B cell (primary cell): ENCODE data around the gene WNT6. TPM values are rescaled to one million over a fixed set of nuclear protein-coding genes. Genes with fewer than 3 reads are reported as not detected.

Experiments
- ATAC-seq: fragments of 200-7000 bp; cut with Tn5 transposase; one replicate; pipeline ENCODE4 v1.10.0; 2021; ENCODE audit warnings: low read depth, mild to moderate bottlenecking, moderate number of reproducible peaks, moderate library complexity
- CTCF ChIA-PET: fragments of 350-600 bp; sonication (Branson Sonifier 250); formaldehyde crosslinking; loops from one replicate; lab custom pipeline; 2021; ENCODE audit warnings: antibody characterized with exemption, inconsistent platforms; lab: Charles Lee
- POLR2A ChIA-PET: fragments of 350-600 bp; sonication (Branson Sonifier 250); formaldehyde crosslinking; loops from one replicate; lab custom pipeline; 2021; ENCODE audit warnings: antibody characterized with exemption; lab: Charles Lee
- DNase-seq: peaks from one replicate; pipeline ENCODE4 v3.0.0; 2013
- H2AFZ ChIP-seq: 2 replicates; pipeline ENCODE4 v1.6.1; 2012; ENCODE audit warnings: mild to moderate bottlenecking, low read depth, low read length; ENCODE audit not compliant: insufficient read depth, poor library complexity, severe bottlenecking
- H3K27ac ChIP-seq, 2 donors: 1 replicate in 1 of 2; 2 replicates in 1 of 2; pipeline ENCODE4 v1.5.1; 2012 to 2013; ENCODE audit warnings: low read length in 2 of 2, mild to moderate bottlenecking in 2 of 2, moderate library complexity in 1 of 2
- H3K27me3 ChIP-seq, 4 experiments: fragments of 200-600 bp in 1 of 4; sonication (generic) in 1 of 4; replicated peaks in 1 of 4; 1 replicate in 2 of 4; 2 replicates in 2 of 4; pipeline versions ENCODE4 v1.6.1 to v1.7.0; 2013 to 2016; ENCODE audit warnings: low read length in 3 of 4, mild to moderate bottlenecking in 2 of 4, mixed read lengths in 1 of 4, moderate library complexity in 1 of 4; ENCODE audit not compliant: insufficient read depth in 4 of 4, control insufficient read depth in 3 of 4; ENCODE audit errors: control extremely low read depth in 1 of 4
- H3K36me3 ChIP-seq, 2 experiments: replicated peaks in 1 of 2; 1 replicate in 1 of 2; 2 replicates in 1 of 2; pipeline versions ENCODE4 v1.6.1 to v1.7.1; 2013; ENCODE audit warnings: low read length in 1 of 2; ENCODE audit not compliant: insufficient read depth in 2 of 2, control insufficient read depth in 1 of 2; ENCODE audit errors: control extremely low read depth in 1 of 2, extremely low read depth in 1 of 2
- H3K4me1 ChIP-seq, 2 donors: fragments of 200-600 bp in 1 of 2; sonication (generic) in 1 of 2; 1 replicate in 1 of 2; 2 replicates in 1 of 2; pipeline versions ENCODE4 v1.5.1 to v1.6.1; 2013 to 2017; ENCODE audit warnings: low read length in 2 of 2; ENCODE audit not compliant: control insufficient read depth in 2 of 2, insufficient read depth in 2 of 2
- H3K4me2 ChIP-seq: replicated peaks from 2 replicates; pipeline ENCODE3; 2012; ENCODE audit warnings: mild to moderate bottlenecking, low read depth, low read length; ENCODE audit not compliant: poor library complexity, severe bottlenecking
- H3K4me3 ChIP-seq, 5 experiments: fragments of 200-600 bp in 1 of 5; sonication (generic) in 1 of 5; 1 replicate in 3 of 5; 2 replicates in 2 of 5; pipeline versions ENCODE4 v1.5.1 to v1.7.0; 2011 to 2016; ENCODE audit warnings: low read length in 4 of 5, mild to moderate bottlenecking in 4 of 5, low read depth in 2 of 5, control low read depth in 1 of 5, moderate library complexity in 1 of 5; ENCODE audit not compliant: insufficient read depth in 1 of 5; ENCODE audit errors: control extremely low read depth in 1 of 5, extremely low read depth in 1 of 5
- H3K79me2 ChIP-seq: fragments of 200-600 bp; sonication (generic); one replicate; pipeline ENCODE4 v1.6.0; 2016; ENCODE audit warnings: low read length; ENCODE audit not compliant: control insufficient read depth, insufficient read depth
- H3K9ac ChIP-seq: fragments of 200-600 bp; sonication (generic); 2 replicates; pipeline ENCODE4 v1.6.1; 2017; ENCODE audit warnings: mild to moderate bottlenecking, low read length, moderate library complexity
- H3K9me3 ChIP-seq, 3 donors: one replicate each; pipeline versions ENCODE4 v1.6.1 to v1.7.1; 2013; ENCODE audit warnings: low read length in 2 of 3; ENCODE audit not compliant: control insufficient read depth in 2 of 3, insufficient read depth in 1 of 3; ENCODE audit errors: control extremely low read depth in 1 of 3
- H4K20me1 ChIP-seq: 2 replicates; pipeline ENCODE4 v1.6.0; 2012; ENCODE audit warnings: mild to moderate bottlenecking, low read length; ENCODE audit not compliant: insufficient read depth, control insufficient read depth, poor library complexity, severe bottlenecking
- H3K27ac Mint-ChIP-seq: one replicate; pipeline ENCODE4 v1.8.0; 2021; ENCODE audit warnings: mixed read lengths
- H3K27me3 Mint-ChIP-seq: one replicate; pipeline ENCODE4 v1.8.0; 2021; ENCODE audit warnings: mixed read lengths
- H3K4me1 Mint-ChIP-seq: one replicate; pipeline ENCODE4 v1.8.0; 2021; ENCODE audit warnings: mixed read lengths
- H3K4me3 Mint-ChIP-seq: one replicate; pipeline ENCODE4 v1.8.0; 2021; ENCODE audit warnings: mixed read lengths
- H3K9me3 Mint-ChIP-seq: one replicate; pipeline ENCODE4 v1.8.0; 2022; ENCODE audit warnings: mixed read lengths; ENCODE audit not compliant: insufficient read depth
- CTCF ChIP-seq: fragments of 200-600 bp; IDR thresholded peaks from one replicate; pipeline ENCODE4 v1.8.0; 2022; ENCODE audit warnings: antibody characterized with exemption, mild to moderate bottlenecking
- EZH2 ChIP-seq: IDR thresholded peaks from 2 replicates; pipeline ENCODE4 v1.6.1; 2012; ENCODE audit warnings: borderline replicate concordance, low read depth, mild to moderate bottlenecking, moderate library complexity, low read length; ENCODE audit not compliant: insufficient read depth, poor library complexity, severe bottlenecking
- WGBS: methylation state at CpG from one replicate; pipeline ENCODE4 v1.1.5; 2013; ENCODE audit warnings: missing lambda C conversion rate; ENCODE audit not compliant: insufficient coverage; 5-methylcytosine and 5-hydroxymethylcytosine counted together
- intact Hi-C: fragments of 100-400 bp; cut with micrococcal nuclease; formaldehyde crosslinking; loops from one replicate; pipeline ENCODE4 v1.10.0; 2022
- polyA plus RNA-seq: library from polyadenylated mRNA; depleted of rRNA; stranded (reverse); fragments of >200 nt; gene quantifications from 2 replicates; pipeline ENCODE4 v1.2.3, GENCODE V29; 2012
- total RNA-seq, 2 donors: library from RNA; stranded (reverse); fragments of 120-200 nt in 1 of 2; gene quantifications; 1 replicate in 1 of 2; 2 replicates in 1 of 2; pipeline versions ENCODE4 v1.2.3 to v1.2.4, GENCODE V29; 2013 to 2022

Gene WNT6
- total and polyA plus RNA-seq, 2 donors (not counting 1 experiment from before 2014, with no cell fraction given) = 0.84 to 2.0 TPM

- peaks cover 54 to 70% of the 10 kb centered on the region in 2 donors for H3K4me1 ChIP-seq
- ATAC-seq = no peak
- Mint-ChIP-seq H3K27ac (no peak overlapping the region), H3K4me1 (peaks cover 59% of the 10 kb centered on the region), H3K27me3 (peaks cover 13% of the 10 kb centered on the region), H3K9me3 (no peaks in the 10 kb centered on the region), H3K4me3 (no peak overlapping the region)
- H3K27ac ChIP-seq = no peak overlapping the region
- TF ChIP-seq CTCF = no peak
- no peak for TF ChIP-seq EZH2
- peaks cover 0 to 34% (median 14%) of the 10 kb centered on the region in 4 experiments for H3K27me3 ChIP-seq
- H3K36me3 ChIP-seq = no peaks in the 10 kb centered on the region
- DNase-seq = peak; percentile 39
- H3K4me2 ChIP-seq = peak overlapping the region; percentile 24
- intact Hi-C loops = loop anchor here (5.0 to 10.0 kb wide), 2 partner anchors 105 to 163 kb away; partner anchors contain the start of gene TTLL4
- H3K9me3 ChIP-seq = no peaks in the 10 kb centered on the region
- WGBS = 66% methylated on average over 3 of the region's 6 CpGs
- ChIA-PET POLR2A (interaction anchor here (1.4 to 15.0 kb wide), 2 partner anchors 9 to 18 kb away, joined by 3 to 490 read pairs; no protein-coding TSS in a partner anchor), CTCF (interaction anchor here (1.1 to 23.0 kb wide), 16 partner anchors 9 to 604 kb away, joined by 4 to 1627 read pairs (median 7); partner anchors contain the start of genes BCS1L, TTLL4 and ZNF142)
- H4K20me1 ChIP-seq = no peaks in the 10 kb centered on the region
- peaks cover 2% of the 10 kb centered on the region for H3K79me2 ChIP-seq
- no peak overlapping the region for H2AFZ ChIP-seq
- no peak overlapping the region for H3K9ac ChIP-seq
- H3K4me3 ChIP-seq = no peak overlapping the region
Observed at GRCh38 chr2:218877331-218877730, 17.7 kb downstream of the WNT6 start.

GRCh38 chr2:218877891-218878290 is 18.3 kb downstream of the WNT6 start:
- Histone ChIP-seq H3K4me3 (no peak overlapping the region), H3K9me3 (no peaks in the 10 kb centered on the region), H3K27me3 (peaks cover 0 to 28% (median 12%) of the 10 kb centered on the region in 4 experiments), H3K9ac (no peak overlapping the region), H3K4me2 (no peak overlapping the region), H3K36me3 (no peaks in the 10 kb centered on the region), H3K4me1 (peaks cover 54 to 70% of the 10 kb centered on the region in 2 donors), H3K27ac (no peak overlapping the region), H4K20me1 (no peaks in the 10 kb centered on the region), H2AFZ (no peak overlapping the region), H3K79me2 (peaks cover 2% of the 10 kb centered on the region)
- ChIA-PET CTCF (interaction anchor here (0.6 to 23.0 kb wide), 8 partner anchors 10 to 364 kb away, joined by 4 to 1627 read pairs (median 12); partner anchors contain the start of gene TTLL4), POLR2A (interaction anchor here (15.0 kb wide), 1 partner anchor 18 kb away, joined by 490 read pairs; no protein-coding TSS in a partner anchor)
- no peak for DNase-seq
- TF ChIP-seq CTCF = no peak
- no peak for TF ChIP-seq EZH2
- Mint-ChIP-seq H3K27ac (no peak overlapping the region), H3K27me3 (peaks cover 12% of the 10 kb centered on the region), H3K4me3 (no peak overlapping the region), H3K9me3 (no peaks in the 10 kb centered on the region), H3K4me1 (peaks cover 59% of the 10 kb centered on the region)
- ATAC-seq = no peak
- intact Hi-C loops = loop anchor here (5.0 to 10.0 kb wide), 2 partner anchors 104 to 163 kb away; partner anchors contain the start of gene TTLL4
- WGBS = 76% methylated on average over 2 of the region's 5 CpGs
